Activated T-cell treated with anti-CD3 and anti-CD28 coated beads, Interleukin-2, amount 50 U/mL, for 24 hours (primary cell): ENCODE measurements around the gene UBXN1.
"Not testable (repeated sequence)": the region's sequence is repeated elsewhere in the genome, so short reads cannot be mapped to it uniquely, and the experiment has no call there.

Experiments
- DNase-seq: peaks from one replicate; pipeline ENCODE4 v3.0.0-alpha.2; 2020
- H3K27ac Mint-ChIP-seq: 2 replicates; pipeline ENCODE4 v1.8.0; 2020; ENCODE audit warnings: mild to moderate bottlenecking, mixed read lengths
- H3K27me3 Mint-ChIP-seq: 2 replicates; pipeline ENCODE4 v1.8.0; 2020; ENCODE audit warnings: mixed read lengths
- H3K36me3 Mint-ChIP-seq: 2 replicates; pipeline ENCODE4 v1.8.0; 2020; ENCODE audit warnings: low read depth, mixed read lengths
- H3K4me1 Mint-ChIP-seq: 2 replicates; pipeline ENCODE4 v1.8.0; 2020; ENCODE audit warnings: low read depth, mixed read lengths
- H3K4me3 Mint-ChIP-seq: 2 replicates; pipeline ENCODE4 v1.8.0; 2020; ENCODE audit warnings: mild to moderate bottlenecking, moderate library complexity, mixed read lengths
- H3K9me3 Mint-ChIP-seq: 2 replicates; pipeline ENCODE4 v1.8.0; 2020; ENCODE audit warnings: mixed read lengths

UBXN1 gene

DNA sequence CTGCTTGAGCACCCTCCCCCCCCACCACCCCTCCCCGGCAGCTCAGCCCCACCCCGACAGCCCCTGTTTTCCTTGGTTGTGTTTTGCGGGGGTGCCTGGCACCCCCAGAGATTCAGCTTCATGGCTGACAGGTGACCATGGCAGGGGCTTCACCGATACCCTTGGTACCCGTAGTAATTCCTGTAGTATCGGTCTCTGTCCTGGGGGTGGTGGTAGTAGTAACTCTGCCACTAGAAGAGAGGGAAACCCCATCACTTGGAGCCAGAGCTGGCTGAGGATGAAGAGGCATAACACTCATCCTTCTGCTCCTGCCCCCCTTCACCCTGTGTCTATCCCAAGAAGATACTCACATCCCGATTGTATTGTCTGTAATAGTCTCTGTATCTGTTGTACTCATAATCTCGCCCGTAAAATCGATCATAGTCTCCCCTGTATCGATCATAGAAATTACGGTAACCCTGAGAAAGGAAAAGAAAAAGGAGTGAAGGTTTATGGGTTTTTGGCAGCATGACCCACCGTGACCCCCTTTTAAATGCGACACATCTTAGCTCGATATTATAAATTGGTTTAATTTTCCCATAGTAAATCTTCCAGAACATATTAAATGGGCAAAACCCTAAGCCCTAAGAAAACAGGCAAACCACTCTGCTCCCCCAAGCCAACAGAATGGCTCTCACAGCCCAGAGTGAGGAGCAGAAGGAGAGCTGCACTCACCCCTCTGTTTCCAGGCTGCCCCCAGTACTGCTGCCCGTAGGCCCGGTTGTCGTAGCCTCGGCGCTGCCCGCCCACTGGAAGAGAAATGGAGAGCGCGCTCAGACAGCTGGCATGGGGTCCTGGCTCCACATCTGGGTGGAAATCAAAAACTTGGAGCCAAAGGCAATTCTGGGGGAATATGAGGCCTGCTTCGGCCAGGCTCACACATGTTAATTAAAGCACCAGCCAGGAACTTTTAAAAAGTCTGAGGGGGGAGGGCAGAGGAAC lies 36.6 kb upstream of the UBXN1 start:
- DNase-seq, result no peak
- H3K27me3 Mint-ChIP-seq, result no peaks in the 10 kb centered on the region
- H3K27ac Mint-ChIP-seq, result peak overlapping the region; percentile 81
- H3K9me3 Mint-ChIP-seq, result no peaks in the 10 kb centered on the region
- H3K4me3 Mint-ChIP-seq, result no peak overlapping the region
- peaks cover 97% of the 10 kb centered on the region for H3K36me3 Mint-ChIP-seq
- peaks cover 56% of the 10 kb centered on the region for H3K4me1 Mint-ChIP-seq

GRCh38 chr11:62713343-62713742 lies 34.5 kb upstream of the UBXN1 start:
- peak overlapping the region; percentile 78 for H3K27ac Mint-ChIP-seq
- H3K4me3 Mint-ChIP-seq, result peak overlapping the region; percentile 36
- H3K36me3 Mint-ChIP-seq, result peaks cover 95% of the 10 kb centered on the region
- no peaks in the 10 kb centered on the region for H3K9me3 Mint-ChIP-seq
- no peaks in the 10 kb centered on the region for H3K27me3 Mint-ChIP-seq
- no peak for DNase-seq
- H3K4me1 Mint-ChIP-seq, result peaks cover 65% of the 10 kb centered on the region

DNA sequence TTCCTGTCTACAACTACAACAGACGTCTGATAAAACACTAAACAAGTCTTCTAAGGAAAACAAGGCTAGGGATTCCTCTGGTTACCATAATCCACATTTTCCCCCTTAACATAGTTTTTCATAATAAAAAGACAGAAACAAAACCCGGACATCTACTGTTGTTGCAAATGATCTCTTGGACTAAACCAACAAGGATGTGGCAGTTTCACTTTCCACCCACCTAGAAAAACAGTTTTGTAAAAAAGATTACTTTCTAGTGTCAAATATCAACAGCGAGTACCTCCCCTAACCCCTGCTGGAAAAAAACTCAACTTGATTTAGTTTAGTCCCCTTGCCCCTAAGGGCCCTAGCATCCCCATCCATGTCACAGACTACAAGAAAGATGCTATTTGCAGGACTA lies 34.0 kb upstream of the UBXN1 start:
- DNase-seq, result no peak
- H3K27me3 Mint-ChIP-seq, result no peaks in the 10 kb centered on the region
- H3K4me1 Mint-ChIP-seq, result peaks cover 66% of the 10 kb centered on the region
- H3K4me3 Mint-ChIP-seq, result peak overlapping the region; percentile 9
- H3K9me3 Mint-ChIP-seq, result no peaks in the 10 kb centered on the region
- H3K36me3 Mint-ChIP-seq, result peaks cover 95% of the 10 kb centered on the region
- H3K27ac Mint-ChIP-seq, result peak overlapping the region; percentile 78

DNA sequence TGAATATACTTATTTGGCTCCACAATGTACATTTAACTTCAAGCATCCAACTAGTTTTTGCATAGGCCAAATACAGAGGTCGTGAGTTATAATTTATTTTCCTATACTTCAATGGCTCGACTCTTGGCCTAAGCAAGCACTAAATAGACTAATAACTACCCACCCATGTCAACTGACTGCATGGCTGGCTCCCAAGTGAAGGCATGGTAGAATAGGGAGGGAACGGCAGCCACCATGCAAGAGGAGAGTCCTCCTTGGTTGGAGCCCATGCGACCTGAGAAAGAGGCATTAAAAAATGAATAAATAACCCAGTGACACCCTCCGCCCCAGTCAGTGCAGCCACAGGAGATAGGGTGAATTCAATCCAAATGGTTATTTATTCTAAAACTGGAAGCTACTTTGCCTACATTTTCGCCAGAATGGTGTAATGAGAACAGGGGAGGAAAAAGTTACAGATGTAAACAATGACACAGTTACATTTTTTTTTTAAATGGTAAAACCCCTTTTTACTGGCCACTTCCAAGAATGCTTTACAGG lies 33.5 kb upstream of the UBXN1 start:
- H3K4me3 Mint-ChIP-seq, result no peak overlapping the region
- peak overlapping the region; percentile 78 for H3K27ac Mint-ChIP-seq
- no peaks in the 10 kb centered on the region for H3K27me3 Mint-ChIP-seq
- no peaks in the 10 kb centered on the region for H3K9me3 Mint-ChIP-seq
- no peak for DNase-seq
- peaks cover 94% of the 10 kb centered on the region for H3K36me3 Mint-ChIP-seq
- H3K4me1 Mint-ChIP-seq, result peaks cover 70% of the 10 kb centered on the region

GRCh38 chr11:62710001-62710345 lies 31.1 kb upstream of the UBXN1 start:
- H3K36me3 Mint-ChIP-seq, result peaks cover 92% of the 10 kb centered on the region
- DNase-seq, result no peak
- H3K9me3 Mint-ChIP-seq, result no peaks in the 10 kb centered on the region
- H3K27ac Mint-ChIP-seq, result peak overlapping the region; percentile 98
- H3K4me3 Mint-ChIP-seq, result peak overlapping the region; percentile 82
- peaks cover 83% of the 10 kb centered on the region for H3K4me1 Mint-ChIP-seq
- no peaks in the 10 kb centered on the region for H3K27me3 Mint-ChIP-seq

- Mint-ChIP-seq H3K27me3 (no peaks in the 10 kb centered on the region), H3K4me1 (peaks cover 79% of the 10 kb centered on the region), H3K27ac (peak overlapping the region; percentile 98), H3K4me3 (peak overlapping the region; percentile 82), H3K36me3 (peaks cover 91% of the 10 kb centered on the region), H3K9me3 (no peaks in the 10 kb centered on the region)
- peak; percentile 93 for DNase-seq
Measured at GRCh38 chr11:62709247-62710000, 30.6 kb upstream of the UBXN1 start.

- no peaks in the 10 kb centered on the region for H3K27me3 Mint-ChIP-seq
Measured at GRCh38 chr11:62708793-62709192, 29.9 kb upstream of the UBXN1 start.

GRCh38 chr11:62708392-62708791 lies 29.5 kb upstream of the UBXN1 start:
- DNase-seq, result no peak
- Mint-ChIP-seq H3K4me3 (peak overlapping the region; percentile 82), H3K36me3 (peaks cover 85% of the 10 kb centered on the region), H3K4me1 (peaks cover 69% of the 10 kb centered on the region), H3K27ac (peak overlapping the region; percentile 98), H3K27me3 (no peaks in the 10 kb centered on the region), H3K9me3 (no peaks in the 10 kb centered on the region)

More at GRCh38 chr11:62708793-62709192, 29.9 kb upstream of the UBXN1 start:
- DNase-seq, result peak; percentile 67
- Mint-ChIP-seq H3K36me3 (peaks cover 86% of the 10 kb centered on the region), H3K9me3 (no peaks in the 10 kb centered on the region), H3K27ac (peak overlapping the region; percentile 98), H3K4me1 (peaks cover 73% of the 10 kb centered on the region), H3K4me3 (peak overlapping the region; percentile 82)

DNA sequence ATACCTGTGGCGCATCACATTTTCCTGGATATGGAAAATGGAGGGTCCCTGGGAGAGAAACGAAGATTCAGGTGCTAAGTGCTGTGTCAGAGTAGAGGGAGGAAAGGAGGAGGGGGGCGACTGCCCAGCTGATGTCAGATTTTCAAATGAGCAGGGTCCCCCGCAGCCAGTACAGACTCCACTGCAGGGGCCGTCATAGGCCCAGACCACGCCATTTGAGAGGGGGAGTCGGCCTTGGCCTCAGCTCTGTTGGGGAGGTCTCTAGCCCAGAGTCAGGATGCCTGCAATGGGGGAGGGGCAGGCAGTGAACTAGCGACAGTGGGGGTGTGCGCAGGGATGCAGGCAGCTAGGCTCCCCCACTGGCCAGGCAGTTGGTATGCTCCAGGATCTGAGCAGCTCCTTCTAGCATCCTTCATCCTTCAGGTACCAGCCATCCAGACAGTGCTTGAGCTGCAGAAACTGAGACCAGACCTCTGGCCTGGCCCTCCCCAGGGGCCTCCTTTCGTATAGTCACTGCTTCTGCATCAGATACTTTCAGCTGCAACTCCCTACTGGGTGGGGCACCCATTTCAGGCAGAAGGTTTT lies 28.5 kb upstream of the UBXN1 start, which contains the start of the genes BSCL2 and GNG3:
TSS of gene BSCL2 (minus strand) at position 148 of the 585 bp plus-strand sequence. CDS start 229 bp downstream, outside the sequence.
TSS of gene GNG3 (plus strand) at position 400 of the 585 bp plus-strand sequence. CDS start 620 bp downstream, outside the sequence.
- peaks cover 61% of the 10 kb centered on the region for H3K4me1 Mint-ChIP-seq
- H3K27me3 Mint-ChIP-seq, result no peaks in the 10 kb centered on the region
- peak within 1 kb of the TSS; percentile 82 for H3K4me3 Mint-ChIP-seq
- peaks cover 78% of the 10 kb centered on the region for H3K36me3 Mint-ChIP-seq
- peak within 1 kb of the TSS; percentile 98 for H3K27ac Mint-ChIP-seq
- H3K9me3 Mint-ChIP-seq, result no peaks in the 10 kb centered on the region
- DNase-seq, result no peak

GRCh38 chr11:62706850-62707247 lies 28.0 kb upstream of the UBXN1 start:
- Mint-ChIP-seq H3K27ac (peak overlapping the region; percentile 81), H3K36me3 (peaks cover 79% of the 10 kb centered on the region), H3K27me3 (no peaks in the 10 kb centered on the region), H3K4me3 (peak overlapping the region; percentile 66), H3K9me3 (no peaks in the 10 kb centered on the region), H3K4me1 (peaks cover 61% of the 10 kb centered on the region)
- DNase-seq, result no peak

DNA sequence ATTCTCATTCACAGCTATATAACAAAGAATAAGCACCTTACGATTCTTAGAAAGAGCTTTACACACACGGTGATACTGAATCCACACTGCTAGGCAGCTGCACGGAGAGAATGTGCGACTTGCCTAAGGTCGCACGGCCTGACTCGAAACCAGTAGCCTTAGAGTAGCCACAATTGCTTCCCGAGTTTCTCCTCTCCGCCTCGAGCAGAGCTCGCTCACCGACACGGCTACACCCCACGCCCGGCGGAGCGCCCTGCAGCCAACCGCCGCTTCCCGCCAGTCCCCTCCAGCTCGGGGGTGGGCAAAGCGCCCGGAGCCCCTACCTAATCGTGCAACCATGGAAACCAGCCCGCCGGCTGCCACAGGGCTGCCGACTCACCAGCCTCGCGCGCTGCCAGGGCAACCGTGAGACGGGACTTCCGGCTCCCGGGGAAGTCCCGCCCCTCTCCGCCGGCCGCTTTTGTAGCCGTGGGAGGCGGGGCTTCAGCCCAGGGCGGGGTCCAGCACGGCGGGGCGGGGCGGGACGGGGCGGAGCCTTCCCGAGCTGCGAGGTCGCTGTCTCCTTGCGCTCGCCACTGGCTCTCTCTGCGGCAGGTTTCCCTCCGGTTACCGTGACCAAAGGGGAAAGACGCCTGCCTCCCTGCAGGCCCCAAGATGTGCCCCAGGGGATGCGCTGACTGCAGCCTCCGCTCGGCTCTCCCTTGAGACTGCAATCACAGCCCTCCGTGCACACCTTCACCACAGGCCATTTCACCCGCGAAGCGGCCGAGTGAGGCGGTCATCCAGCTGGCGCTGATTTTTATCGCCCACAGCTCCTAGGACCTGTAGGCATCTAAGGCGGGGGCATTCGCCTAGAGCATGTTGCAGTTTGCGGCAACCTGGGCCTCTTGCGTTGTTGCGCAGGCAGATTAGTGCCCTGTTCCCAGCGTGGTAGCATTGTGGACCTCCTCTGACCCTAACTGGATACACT lies 27.3 kb upstream of the UBXN1 start:
- peak; percentile 96 for DNase-seq
- Mint-ChIP-seq H3K27me3 (no peaks in the 10 kb centered on the region), H3K9me3 (no peaks in the 10 kb centered on the region), H3K4me1 (peaks cover 61% of the 10 kb centered on the region), H3K27ac (peak overlapping the region; percentile 91), H3K4me3 (peak overlapping the region; percentile 89), H3K36me3 (peaks cover 79% of the 10 kb centered on the region)

DNA sequence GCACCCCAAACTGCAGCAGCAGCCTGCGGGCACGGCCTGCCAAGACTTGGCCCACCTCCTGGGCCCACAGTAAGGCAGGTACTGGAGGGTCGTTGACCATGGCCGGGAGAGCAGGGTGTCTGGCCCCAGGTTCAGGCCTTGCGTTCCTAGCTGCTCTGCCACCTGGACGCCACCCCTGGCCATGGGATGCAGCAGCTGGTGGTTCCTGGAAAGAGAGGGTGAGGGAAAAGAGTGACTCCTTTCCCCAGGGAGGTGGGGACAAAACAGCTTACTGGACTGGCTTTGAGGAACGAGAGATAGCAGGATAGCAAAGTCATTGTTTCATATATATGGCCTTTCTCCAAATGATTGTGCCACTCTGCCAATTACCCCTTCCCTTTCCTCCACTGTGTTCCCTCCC lies 26.5 kb upstream of the UBXN1 start:
- peak overlapping the region; percentile 91 for H3K27ac Mint-ChIP-seq
- H3K4me3 Mint-ChIP-seq, result peak overlapping the region; percentile 89
- peaks cover 78% of the 10 kb centered on the region for H3K36me3 Mint-ChIP-seq
- H3K27me3 Mint-ChIP-seq, result no peaks in the 10 kb centered on the region
- H3K4me1 Mint-ChIP-seq, result peaks cover 56% of the 10 kb centered on the region
- no peaks in the 10 kb centered on the region for H3K9me3 Mint-ChIP-seq
- no peak for DNase-seq

DNA sequence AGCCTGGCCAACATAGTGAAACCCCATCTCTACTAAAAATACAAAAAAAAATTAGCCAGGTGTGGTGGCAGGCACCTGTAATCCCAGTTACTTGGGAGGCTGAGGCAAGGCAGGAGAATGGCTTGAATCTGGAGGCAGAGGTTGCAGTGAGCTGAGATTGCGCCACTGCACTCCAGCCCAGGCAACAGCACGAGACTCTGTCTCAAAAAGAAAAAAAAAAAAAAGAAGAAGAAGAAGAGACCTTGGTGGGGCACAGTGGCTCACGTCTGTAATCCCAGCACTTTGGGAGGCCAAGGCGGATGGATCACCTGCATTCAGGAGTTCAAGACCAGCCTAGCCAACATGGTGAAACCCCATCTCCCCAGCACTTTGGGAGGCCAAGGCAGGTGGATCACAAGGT lies 25.0 kb upstream of the UBXN1 start:
- H3K27me3 Mint-ChIP-seq, DNase-seq, H3K27ac Mint-ChIP-seq, H3K9me3 Mint-ChIP-seq, H3K4me3 Mint-ChIP-seq: not testable (repeated sequence)
- peaks cover 69% of the 10 kb centered on the region for H3K36me3 Mint-ChIP-seq
- peaks cover 43% of the 10 kb centered on the region for H3K4me1 Mint-ChIP-seq
